Stimulated activated CD4-positive, alpha-beta T cell treated with anti-CD3 and anti-CD28 coated beads, Interleukin-4, amount 100 ng/mL, for 4 hours (primary cell): ENCODE results near the gene OXNAD1.

Source experiments
- DNase-seq, 2 experiments: peaks; one replicate each; pipeline ENCODE4 v3.0.0-alpha.2; 2020

OXNAD1 gene

GRCh38 chr3:16279010-16279801 lies 14.2 kb downstream of the OXNAD1 start:
- DNase-seq = no peak

- DNase-seq = no peak
Observed at GRCh38 chr3:16280671-16281070, 15.7 kb downstream of the OXNAD1 start.

DNA sequence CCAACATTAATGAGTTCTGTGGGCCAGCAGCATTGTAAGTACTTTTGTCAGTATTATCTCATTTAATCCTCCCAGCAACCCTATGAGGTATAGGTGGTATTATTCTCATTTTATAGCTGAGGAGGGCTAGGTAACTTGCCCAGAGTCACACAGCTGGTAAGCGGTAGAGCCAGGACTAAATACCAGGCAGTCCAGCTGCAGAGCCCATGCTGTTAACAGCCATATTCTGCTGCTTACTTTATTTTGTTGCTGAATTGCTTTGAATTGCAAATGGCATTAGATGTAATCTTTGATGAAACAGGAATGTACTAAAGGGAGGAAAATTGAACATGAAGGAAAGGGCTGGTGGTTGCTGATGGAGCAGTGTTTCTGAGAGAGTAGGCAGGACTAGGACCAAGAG lies 19.6 kb downstream of the OXNAD1 start:
- DNase-seq = no peak

DNA sequence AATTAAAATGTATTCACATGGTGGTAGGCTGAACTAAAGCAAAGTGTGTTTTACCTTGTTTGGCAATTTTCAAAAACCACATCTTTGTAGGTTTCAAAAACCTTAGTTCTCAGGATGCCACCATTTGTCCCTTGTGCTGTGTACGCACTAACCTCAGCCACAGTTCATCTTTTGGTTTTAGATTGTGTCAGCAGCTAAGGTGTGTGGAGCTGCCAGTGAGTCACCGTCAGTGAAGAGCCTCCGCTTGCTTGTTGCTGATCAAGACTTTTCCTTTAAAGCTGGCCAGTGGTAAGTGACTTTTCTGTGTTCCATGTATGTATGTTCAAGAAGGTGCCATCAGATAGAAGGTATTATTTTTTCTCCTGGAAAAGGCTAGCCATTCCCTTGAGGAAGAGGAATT lies 21.1 kb downstream of the OXNAD1 start:
- DNase-seq = peak; percentile 51 to 76

DNA sequence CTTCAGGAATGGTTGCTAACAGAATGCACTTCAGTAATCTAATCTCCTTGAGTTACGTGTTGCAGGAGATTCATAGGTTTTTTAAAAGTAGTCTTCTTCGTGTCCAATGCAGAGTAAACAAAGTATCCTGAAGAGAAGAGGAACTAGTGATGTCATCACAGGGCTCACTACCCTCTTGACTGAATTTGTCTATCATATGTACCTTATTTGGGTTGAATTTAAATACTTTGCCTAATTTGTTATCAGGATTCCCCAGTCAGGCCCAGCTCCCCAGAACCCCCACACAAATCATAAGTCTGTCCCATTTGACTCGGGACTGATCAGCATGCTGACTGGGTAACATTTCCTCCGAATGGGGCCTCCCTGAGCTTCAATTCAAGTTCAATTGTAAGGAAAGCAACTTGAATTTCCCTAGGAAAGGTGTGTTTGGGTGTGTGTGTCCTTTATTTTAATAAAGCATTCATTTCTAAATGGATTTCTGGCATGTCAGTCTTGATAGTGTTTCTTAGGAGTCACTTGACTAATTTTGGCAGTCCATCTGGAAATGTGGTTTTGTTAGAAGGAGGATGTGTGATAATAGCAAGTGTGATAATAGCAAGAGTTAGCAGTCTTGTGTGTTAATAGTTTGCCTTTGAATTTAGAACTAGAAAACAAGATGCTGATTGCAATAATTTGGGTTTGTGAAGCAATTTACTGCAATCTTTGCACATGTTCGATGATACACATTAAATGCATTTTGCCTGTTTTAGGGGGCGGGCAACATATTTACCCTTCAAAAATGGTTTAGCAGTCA lies 21.9 kb downstream of the OXNAD1 start:
- DNase-seq = no peak

- no peak for DNase-seq
Observed at GRCh38 chr3:16288664-16289063, 23.7 kb downstream of the OXNAD1 start.

GRCh38 chr3:16289144-16289889 lies 24.3 kb downstream of the OXNAD1 start:
- no peak for DNase-seq

- peak; percentile 38 to 56 for DNase-seq
Observed at GRCh38 chr3:16290007-16290826, 25.2 kb downstream of the OXNAD1 start.

- DNase-seq = no peak
Observed at GRCh38 chr3:16290827-16291196, 25.8 kb downstream of the OXNAD1 start.

DNA sequence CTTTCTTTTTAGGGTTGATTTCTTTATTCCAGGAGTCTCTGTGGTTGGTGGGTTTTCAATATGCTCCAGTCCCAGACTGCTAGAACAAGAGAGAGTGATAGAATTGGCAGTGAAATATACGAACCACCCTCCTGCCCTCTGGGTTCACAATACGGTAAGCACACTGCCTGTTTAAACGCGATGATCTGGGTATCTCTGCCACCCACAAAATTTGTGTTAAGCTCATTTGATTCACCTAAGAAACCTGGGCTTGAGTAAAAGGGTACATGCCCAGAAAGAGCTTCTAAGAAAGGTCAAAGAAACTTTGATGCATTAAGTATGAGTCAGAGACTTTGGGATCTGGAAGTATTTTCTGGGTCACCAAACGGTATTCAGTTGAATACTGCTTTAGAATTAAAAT lies 29.8 kb downstream of the OXNAD1 start:
- DNase-seq = peak in 1 of 2 experiments; percentile 34

GRCh38 chr3:16295298-16295890 lies 30.4 kb downstream of the OXNAD1 start:
- DNase-seq = no peak

DNA sequence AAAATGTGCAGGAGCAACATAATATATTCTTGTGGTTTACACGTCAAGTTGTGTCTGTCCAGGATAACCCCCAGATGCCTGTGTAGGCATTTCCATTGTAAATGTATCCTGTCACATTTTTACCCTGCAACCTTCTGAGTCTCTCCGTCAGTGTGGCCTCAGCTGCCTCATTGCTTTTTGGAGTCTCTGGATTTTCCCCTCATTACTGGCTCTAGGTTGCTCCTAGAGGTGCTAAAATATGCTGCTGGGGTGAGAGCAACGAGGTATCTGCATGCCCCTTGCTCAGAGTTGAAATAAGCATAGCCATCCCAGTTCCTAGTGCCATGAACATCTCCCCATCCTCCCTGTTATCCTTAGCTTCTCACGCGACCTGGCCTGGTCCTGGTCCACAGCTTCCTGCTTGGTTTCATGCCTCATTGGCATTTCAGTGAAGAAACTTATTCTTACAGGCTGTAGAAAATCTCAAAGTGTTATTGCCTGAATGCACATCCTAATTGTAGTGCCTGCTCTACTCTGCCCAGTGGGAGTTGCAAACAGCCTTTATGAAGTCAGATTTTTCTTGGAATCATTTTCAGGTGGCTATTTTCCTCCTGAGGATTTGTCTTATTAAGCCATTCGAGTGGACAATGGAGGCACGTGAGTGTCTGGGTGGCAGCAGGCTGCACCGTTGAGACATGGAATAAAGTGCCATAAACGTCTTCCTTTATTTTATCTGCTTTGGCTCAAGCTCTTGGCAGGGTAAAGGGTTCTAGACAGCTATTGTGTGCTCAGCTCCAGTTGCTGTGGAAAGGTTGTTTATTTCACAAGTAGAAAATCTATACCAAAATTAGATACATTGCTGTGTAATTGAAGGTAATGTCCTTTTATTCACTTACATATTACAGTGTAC lies 33.2 kb downstream of the OXNAD1 start:
- DNase-seq = no peak

GRCh38 chr3:16298891-16299290 lies 33.9 kb downstream of the OXNAD1 start:
- DNase-seq = no peak

DNA sequence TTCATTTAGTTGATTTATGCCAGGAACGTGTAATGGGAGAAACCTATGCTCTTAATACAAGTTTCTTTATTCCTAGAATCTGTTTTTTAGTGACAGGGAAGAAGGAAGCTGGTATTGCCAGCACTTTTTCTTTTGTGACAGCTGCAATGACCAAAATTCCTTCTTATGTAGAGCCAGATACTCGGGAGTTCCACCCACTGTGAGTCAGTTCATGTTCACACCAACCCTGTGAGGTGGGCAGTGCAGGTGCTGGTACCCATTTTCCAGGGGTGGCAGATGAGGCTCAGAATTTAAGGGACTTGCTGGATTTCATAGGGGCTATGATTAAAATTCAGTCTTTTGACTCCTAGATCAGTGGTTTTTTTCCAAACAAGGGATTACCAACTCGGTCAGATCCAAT lies 34.7 kb downstream of the OXNAD1 start:
- no peak for DNase-seq

DNA sequence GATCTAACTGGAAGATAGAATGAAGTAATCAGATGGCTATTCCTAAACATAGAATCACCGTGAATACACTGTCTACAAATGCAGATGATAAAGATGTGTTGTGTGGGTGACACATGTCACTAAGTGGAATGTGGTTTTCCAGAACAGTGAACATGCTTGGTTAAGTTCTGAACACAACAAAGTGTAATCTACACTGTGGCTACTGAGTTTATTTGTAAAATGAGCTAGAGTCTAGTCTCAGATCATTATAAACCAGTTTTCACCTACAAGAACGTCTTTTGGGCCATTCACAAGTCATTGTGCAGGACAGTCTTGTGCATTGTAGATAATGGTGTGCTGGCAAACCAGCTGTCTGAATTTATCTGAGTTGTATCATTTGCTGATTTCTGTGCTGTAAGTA lies 35.3 kb downstream of the OXNAD1 start:
- no peak for DNase-seq

DNA sequence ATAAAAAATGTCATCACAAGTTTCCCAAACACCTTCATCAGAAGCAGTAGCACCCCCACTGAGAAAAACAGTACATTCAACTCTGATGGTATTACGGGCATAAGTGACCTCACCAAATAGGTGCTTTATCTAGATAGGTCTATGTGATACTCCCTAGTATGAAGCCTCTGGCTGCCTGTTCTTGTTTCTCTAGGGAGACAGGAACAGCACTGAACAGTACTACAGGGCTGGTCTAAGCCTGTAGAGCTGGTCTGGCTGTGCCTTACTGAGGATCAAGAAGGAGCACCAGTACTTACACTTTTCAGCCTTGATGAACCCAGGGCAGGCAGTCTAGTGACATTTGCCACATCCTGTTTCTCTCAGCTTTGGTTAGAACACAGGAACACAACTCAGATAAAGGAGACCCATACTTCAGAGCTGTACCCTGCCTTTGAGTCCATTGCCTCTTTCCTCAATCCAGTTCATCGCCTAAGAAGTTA lies 35.9 kb downstream of the OXNAD1 start:
- DNase-seq = peak in 1 of 2 experiments; percentile 40

DNA sequence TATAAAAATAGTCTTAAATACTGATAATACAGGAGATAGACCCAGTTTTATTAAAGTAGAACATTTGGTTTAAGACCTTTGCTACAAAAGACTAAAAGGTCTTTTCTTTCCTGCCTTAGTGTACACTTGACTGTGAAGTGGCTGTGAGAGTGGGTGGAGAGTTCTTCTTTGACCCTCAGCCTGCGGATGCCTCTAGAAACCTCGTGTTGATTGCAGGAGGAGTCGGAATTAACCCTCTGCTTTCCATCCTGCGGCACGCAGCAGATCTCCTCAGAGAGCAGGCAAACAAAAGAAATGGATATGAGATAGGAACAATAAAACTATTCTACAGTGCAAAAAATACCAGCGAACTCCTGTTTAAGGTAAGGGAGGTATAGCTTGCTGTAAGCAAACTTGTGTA lies 36.5 kb downstream of the OXNAD1 start:
- peak in 1 of 2 experiments; percentile 28 for DNase-seq

DNA sequence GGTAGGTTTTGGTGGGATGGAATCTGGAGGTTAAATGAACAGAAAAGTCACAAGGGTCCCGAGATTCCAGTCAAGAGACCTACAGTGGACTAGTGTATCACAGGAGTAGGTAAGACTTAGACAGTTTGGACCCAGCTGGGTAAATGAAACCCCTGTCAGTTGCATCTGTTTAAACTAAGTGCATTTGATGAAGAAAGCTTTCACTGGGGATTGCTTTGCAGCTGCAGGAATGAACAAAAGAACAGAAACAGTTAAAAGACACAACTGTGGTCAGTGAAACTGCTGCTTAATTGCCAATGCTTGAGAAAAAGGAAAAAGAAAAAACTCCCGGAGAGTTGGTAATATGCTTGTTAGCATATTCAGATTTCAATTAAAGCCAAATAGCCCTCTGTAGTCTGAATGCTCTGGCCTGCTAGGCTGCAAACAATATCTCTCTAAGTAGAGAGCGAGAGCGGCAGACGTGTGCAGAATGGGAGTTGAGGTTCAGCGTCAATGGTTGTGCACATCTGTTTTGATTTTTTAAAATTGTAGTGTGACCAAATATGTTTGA lies 37.1 kb downstream of the OXNAD1 start:
- DNase-seq = no peak

DNA sequence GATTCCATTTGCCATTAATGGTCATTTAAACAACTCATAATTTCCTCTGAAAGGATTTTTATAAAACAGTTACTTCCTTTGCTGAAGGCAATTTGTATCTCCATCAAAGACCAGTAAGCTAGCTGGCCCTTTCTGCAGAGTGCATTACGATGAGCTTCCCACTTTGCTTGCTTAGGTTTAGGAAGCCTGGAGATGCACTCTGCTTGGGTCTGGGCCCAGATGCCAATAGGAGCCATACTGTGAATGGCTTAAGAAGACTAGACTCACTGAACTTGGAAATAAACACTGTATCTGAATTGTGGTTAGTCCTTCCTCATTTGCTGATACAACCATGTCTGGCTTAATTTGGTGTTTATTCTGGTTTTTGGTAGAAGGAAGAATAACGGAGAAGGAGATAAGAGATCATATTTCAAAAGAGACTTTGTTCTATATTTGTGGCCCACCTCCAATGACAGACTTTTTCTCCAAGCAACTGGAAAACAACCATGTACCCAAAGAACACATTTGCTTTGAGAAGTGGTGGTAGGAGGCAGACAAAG lies 38.1 kb downstream of the OXNAD1 start:
- no peak for DNase-seq
